Subcutaneous abdominal adipose tissue (tissue), 5 donors: ENCODE results near the gene TPPP.
A peak's percentile ranks its signal among the peaks of the same experiment; 100 is the strongest.
"Not testable (repeated sequence)": the region's sequence is repeated elsewhere in the genome, so short reads cannot be mapped to it uniquely, and the experiment has no call there.

Source experiments
- H3K27ac ChIP-seq: one replicate; pipeline ENCODE4 v1.7.0; 2013; ENCODE audit warnings: low read depth, mild to moderate bottlenecking, inconsistent platforms, low read length, moderate library complexity
- H3K27me3 ChIP-seq, 5 donors: one replicate each; pipeline ENCODE4 v1.7.0; 2013; ENCODE audit warnings: low read length in 5 of 5, inconsistent platforms in 1 of 5; ENCODE audit not compliant: control insufficient read depth in 5 of 5, insufficient read depth in 4 of 5
- H3K36me3 ChIP-seq, 5 donors: one replicate each; pipeline ENCODE4 v1.7.0; 2013; ENCODE audit warnings: low read length in 5 of 5; ENCODE audit not compliant: control insufficient read depth in 5 of 5, insufficient read depth in 5 of 5
- H3K4me1 ChIP-seq, 5 donors: one replicate each; pipeline ENCODE4 v1.7.0; 2013; ENCODE audit warnings: low read length in 5 of 5, mild to moderate bottlenecking in 3 of 5, moderate library complexity in 1 of 5; ENCODE audit not compliant: control insufficient read depth in 5 of 5, insufficient read depth in 5 of 5
- H3K4me3 ChIP-seq, 5 donors: one replicate each; pipeline ENCODE4 v1.7.0; 2013; ENCODE audit warnings: low read length in 5 of 5, low read depth in 1 of 5
- H3K9ac ChIP-seq, 5 donors: one replicate each; pipeline ENCODE4 v1.7.0; 2013; ENCODE audit warnings: low read length in 5 of 5, mild to moderate bottlenecking in 4 of 5, moderate library complexity in 3 of 5
- H3K9me3 ChIP-seq, 5 donors: one replicate each; pipeline ENCODE4 v1.7.0; 2013; ENCODE audit warnings: low read length in 5 of 5; ENCODE audit not compliant: control insufficient read depth in 5 of 5
- donor health status: healthy.
- donor health status: healthy.
- donor health status: healthy.
- donor health status: healthy.
- donor health status: healthy.

TPPP gene

DNA sequence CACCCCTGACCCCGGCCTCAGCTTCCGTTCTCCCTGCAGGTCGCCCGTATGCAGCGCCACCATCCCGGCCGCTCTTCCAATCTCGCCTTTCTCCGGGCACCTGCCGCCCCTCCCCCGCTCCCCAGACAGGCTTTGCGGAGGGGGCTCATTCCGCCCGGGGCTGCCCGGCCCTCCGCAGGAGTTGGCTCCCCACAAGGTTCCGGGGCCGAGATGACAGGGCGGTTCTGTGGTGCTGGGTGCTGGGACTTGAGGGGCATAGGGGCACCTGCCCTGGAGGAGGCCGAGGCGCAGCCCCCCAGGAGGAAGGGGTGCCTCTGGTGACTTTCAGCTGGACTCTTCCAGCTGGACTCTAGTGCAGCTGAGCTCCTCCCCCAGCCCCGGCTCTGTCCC lies 885 bp upstream of the TPPP start:
- H3K4me3 ChIP-seq, result peak overlapping the region in 3 of 5 donors; percentile 2 to 56 (median 41)
- not testable (repeated sequence) for H3K9ac ChIP-seq

DNA sequence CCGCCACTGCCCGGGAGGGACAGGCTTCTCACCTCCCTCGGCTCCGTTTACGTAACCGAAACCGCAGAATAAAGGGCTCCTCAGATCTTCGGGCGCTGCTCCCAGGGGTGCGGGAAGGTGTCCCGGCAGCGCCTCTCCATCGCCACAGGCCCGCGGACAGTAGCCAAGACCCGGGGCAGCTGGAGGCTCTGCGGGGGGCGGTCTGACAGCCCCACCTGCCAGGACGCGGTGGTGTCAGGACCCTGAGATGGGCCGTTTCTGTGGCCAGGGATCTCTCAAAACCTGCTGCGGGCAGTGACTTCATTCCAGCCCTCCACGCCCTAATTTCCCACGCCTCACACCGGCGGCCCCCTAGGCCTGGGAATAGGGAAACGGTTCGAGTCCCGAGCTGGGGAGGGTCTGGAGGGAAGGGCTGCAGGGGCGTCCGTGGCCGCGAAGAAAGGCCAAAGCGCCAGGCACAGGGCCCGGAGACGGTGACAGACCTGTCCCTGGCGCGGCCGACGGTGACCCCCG lies 567 bp downstream of the TPPP start:
- H3K36me3 ChIP-seq, H3K4me1 ChIP-seq, H3K9me3 ChIP-seq, H3K27ac ChIP-seq, H3K27me3 ChIP-seq: not testable (repeated sequence)
- peak overlapping the region; percentile 29 to 64 (median 54) for H3K4me3 ChIP-seq
- peak overlapping the region in 1 of 5 donors; percentile 66 for H3K9ac ChIP-seq

More for the DNA sequence above, 885 bp upstream of the TPPP start:
- peaks cover 0 to 14% (median 4%) of the 10 kb centered on the region in 5 donors for H3K9me3 ChIP-seq
- H3K27ac ChIP-seq, H3K27me3 ChIP-seq, H3K36me3 ChIP-seq, H3K4me1 ChIP-seq: not testable (repeated sequence)

DNA sequence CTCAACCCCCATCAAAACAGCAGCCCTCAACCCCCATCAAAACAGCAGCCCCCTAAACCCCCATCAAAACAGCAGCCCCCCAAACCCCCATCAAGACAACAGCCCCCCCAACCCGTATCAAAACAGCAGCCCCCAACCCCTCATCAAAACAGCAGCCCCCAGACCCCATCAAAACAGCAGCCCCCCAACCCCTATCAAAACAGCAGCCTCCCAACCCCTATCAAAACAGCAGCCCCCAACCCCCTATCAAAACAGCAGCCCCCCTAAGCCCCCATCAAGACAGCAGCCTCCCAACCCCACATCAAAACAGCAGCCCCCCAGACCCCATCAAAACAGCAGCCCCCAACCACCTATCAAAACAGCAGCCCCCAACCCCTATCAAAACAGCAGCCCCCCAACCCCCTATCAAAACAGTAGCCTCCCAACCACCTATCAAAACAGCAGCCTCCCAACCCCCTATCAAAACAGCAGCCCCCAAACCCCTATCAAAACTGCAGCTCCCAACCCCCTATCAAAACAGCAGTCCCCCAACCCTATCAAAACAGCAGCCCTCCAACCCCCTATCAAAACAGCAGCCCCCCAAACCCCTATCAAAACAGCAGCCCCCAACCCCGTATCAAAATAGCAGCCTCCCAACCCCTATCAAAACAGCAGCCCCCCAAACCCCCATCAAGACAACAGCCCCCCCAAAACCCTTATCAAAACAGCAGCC lies 1.2 kb downstream of the TPPP start:
- Histone ChIP-seq H3K27ac (no peak overlapping the region), H3K9ac (no peak overlapping the region), H3K36me3 (no peaks in the 10 kb centered on the region), H3K27me3 (no peaks in the 10 kb centered on the region), H3K9me3 (no peaks in the 10 kb centered on the region), H3K4me1 (peaks cover 0 to 9% (median 0%) of the 10 kb centered on the region in 5 donors), H3K4me3 (peak overlapping the region; percentile 11 to 64 (median 54))

DNA sequence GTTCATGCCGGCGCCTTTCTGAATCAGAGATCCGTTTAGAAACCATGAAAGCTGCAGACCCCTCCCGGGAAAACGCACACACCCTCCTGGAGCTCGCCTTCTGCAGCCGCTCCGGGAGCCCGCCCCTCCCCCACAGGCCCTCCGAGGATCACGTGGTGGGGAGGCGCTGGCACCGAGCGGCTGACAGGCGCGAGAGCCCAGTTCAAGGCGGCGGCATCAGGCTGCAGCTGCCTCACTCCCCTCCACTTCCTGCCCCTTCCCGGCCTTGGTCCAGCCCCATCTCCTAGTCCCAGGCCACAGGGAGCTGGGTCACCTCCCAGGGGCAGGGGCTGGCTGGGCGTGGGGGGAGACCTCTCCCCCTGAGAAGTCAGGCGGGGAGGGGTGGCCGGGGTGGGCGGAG lies 2.1 kb downstream of the TPPP start:
- H3K4me1 ChIP-seq, H3K36me3 ChIP-seq, H3K4me3 ChIP-seq, H3K27ac ChIP-seq, H3K27me3 ChIP-seq, H3K9ac ChIP-seq, H3K9me3 ChIP-seq: not testable (repeated sequence)

DNA sequence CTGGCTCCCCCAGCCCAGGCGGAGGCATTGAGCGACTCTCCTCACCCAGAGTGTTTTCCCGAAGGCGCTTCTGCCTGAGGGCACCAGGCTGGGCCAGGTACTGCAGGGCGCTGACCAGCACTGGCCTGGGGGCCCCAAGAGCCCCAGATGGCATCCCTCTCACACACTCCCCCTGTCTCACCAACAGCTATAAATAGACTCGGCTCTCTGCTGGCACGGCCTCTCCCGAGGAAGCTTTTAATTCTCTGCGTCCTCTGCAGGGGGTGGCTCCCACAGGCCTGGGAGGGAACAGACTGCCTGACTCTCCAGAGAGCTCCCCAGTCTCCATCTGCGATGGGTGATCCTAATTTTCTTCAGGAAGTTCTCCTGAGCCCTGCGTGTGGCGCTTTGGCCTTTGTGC lies 2.9 kb downstream of the TPPP start:
- H3K27me3 ChIP-seq, H3K36me3 ChIP-seq, H3K9me3 ChIP-seq, H3K4me3 ChIP-seq, H3K9ac ChIP-seq, H3K27ac ChIP-seq, H3K4me1 ChIP-seq: not testable (repeated sequence)

DNA sequence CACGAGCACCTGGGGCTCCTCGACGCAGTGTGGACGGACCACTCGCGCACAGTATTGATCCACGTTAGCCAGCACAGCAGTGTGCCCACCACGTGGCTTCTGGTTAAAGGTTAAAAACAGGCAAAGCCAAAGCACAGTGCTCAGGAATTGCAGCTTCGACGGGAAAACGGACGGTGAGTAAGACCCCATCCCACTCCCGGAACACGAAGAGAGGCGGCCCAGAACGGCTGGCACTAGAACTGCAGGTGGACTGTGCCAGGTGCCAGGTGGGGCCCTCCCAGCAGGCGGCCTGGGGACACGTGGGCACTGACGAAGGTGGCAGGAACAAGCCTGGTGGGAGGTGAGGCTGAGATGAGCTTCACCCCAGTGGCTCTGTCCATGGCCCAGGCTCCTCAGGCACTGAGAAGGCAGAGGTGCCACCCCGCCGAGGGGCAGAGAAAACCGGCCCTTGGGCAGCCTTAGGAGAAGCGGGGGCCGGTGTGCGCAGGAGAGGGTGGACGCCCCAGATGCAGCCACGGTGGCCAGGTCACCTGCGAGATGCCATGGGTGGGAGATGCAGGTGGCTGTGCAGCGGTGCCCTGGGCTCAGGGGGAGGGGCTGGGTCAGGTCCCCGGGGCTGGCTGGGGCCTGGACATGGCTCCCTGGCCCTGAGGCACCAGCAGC lies 4.7 kb downstream of the TPPP start:
- not testable (repeated sequence) for H3K27me3 ChIP-seq, H3K27ac ChIP-seq, H3K36me3 ChIP-seq, H3K4me3 ChIP-seq, H3K9me3 ChIP-seq, H3K9ac ChIP-seq
- peaks cover 0 to 10% (median 3%) of the 10 kb centered on the region in 5 donors for H3K4me1 ChIP-seq

DNA sequence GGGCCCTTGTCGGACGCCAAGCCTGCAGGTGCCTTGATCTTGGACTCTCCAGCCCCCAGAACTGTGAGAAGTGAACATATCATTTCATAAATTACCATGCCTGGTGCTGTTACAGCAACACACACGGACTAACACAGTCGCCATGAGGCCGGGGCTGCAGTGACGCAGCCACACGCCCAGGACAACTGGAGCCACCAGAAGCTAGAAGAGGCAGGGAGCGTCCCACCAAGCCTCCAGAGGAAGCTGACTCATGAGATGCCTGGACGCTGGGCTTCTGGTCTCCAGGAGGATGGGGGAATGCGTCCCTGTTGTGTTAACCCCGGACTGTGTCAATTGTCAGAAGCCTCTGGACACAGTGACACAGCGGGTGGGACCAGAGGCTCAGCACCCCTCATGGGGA lies 6.2 kb downstream of the TPPP start:
- not testable (repeated sequence) for H3K4me1 ChIP-seq, H3K9me3 ChIP-seq, H3K27me3 ChIP-seq, H3K9ac ChIP-seq, H3K27ac ChIP-seq, H3K36me3 ChIP-seq, H3K4me3 ChIP-seq

DNA sequence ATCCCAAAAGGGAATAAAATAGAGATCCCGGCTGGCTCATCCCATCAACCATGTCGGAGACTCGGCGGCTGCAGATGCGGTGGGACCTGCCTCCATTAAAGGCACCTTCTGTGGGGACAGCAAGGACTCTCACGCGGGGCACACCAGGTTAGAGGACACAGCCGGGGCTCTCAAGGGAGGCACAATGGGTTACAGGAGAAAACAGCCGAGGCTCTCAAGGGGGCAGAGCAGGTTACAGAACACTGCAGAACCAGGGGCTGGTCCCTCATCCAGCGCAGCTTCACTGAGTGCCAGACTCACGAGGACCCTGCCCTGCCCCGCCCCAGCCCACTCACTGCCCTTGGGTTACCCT lies 7.0 kb downstream of the TPPP start:
- H3K4me3 ChIP-seq, H3K4me1 ChIP-seq, H3K27me3 ChIP-seq, H3K9me3 ChIP-seq, H3K36me3 ChIP-seq, H3K27ac ChIP-seq, H3K9ac ChIP-seq: not testable (repeated sequence)

DNA sequence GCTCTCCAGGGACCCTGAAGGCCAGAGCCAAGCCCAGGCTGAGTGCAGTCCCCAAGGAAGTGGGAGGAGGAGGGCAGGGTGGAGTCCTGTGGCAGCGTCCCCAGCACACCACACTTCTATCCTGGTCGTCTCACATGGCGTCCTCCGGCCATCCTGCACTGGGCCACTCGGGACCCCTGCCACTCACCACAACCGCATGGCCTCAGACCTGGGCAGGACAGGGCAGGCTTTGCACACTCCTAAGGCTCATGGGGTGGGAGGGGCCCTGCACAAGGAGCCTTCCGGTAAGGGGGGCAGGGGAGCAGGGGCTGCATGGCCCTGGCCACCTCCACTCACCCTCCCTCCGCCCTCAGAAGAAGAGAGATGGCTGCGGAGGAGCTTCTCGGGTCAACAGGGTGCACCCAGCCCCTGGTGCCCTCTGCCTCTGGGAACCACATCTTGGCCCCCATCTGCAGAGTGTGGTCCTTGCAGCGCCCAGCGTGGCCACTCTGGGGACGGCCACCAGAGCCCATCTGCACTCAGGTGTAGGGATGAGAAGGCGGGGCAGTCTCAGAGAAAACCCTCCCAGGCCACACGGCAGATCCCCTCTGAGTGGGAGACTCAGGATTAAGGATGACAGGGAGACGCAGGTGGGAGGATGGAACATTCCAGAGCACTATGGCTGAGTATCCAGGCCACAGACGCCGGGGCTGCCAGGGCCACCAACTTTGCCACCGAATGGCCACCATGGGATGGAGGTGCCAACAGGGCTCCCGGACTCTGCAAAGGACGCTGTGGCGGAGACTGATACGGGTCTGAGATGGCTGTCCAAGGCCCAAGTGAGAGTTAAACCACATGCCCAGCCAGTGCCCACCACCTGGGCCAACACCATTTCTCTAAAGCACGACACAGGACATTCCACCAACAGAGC lies 7.6 kb downstream of the TPPP start:
- Histone ChIP-seq H3K9me3 (no peaks in the 10 kb centered on the region), H3K4me3 (no peak overlapping the region), H3K4me1 (peaks cover 0 to 7% (median 0%) of the 10 kb centered on the region in 5 donors)

DNA sequence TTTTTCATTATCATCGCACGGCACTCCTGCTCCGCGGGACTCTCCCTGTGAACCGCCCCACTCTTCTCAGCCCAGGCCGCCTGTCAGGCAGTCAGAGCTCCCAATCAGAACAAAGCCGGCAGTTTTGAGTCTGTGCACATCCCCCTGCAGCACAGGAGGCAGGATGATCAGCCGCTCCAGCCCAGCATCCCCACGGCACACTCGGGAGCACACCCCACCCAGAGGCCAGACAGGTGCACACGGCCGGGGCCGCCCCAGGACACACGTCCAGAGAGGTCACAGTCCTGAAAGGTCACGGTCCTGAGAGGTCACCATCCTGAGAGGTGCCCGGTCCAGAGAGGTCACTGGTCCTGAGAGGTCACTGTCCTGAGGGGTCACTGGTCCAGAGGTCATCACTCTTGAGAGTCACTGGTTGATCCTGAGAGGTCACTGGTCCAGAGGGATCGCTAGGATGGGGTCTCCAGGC lies 8.4 kb downstream of the TPPP start:
- Histone ChIP-seq H3K4me3 (no peak overlapping the region), H3K9ac (no peak overlapping the region), H3K9me3 (no peaks in the 10 kb centered on the region), H3K36me3 (peaks cover 0 to 2% (median 0%) of the 10 kb centered on the region in 5 donors), H3K27me3 (no peaks in the 10 kb centered on the region), H3K27ac (no peak overlapping the region), H3K4me1 (peaks cover 0 to 7% (median 0%) of the 10 kb centered on the region in 5 donors)

More for the DNA sequence above, 7.6 kb downstream of the TPPP start:
- Histone ChIP-seq H3K9ac (no peak overlapping the region), H3K27ac (no peak overlapping the region), H3K27me3 (no peaks in the 10 kb centered on the region), H3K36me3 (peaks cover 0 to 2% (median 0%) of the 10 kb centered on the region in 5 donors)
